T-cell (primary cell): ENCODE data around the gene COL15A1. TPM values are rescaled to one million over a fixed set of nuclear protein-coding genes. Genes with fewer than 3 reads are reported as not detected.
A peak's percentile ranks its signal among the peaks of the same experiment; 100 is the strongest.

ENCODE experiments used
- ATAC-seq, 4 experiments: fragments of 200-7000 bp in 3 of 4; fragments of 150-1000 bp in 1 of 4; cut with Tn5 transposase; replicated peaks in 1 of 4; 1 replicate in 3 of 4; 2 replicates in 1 of 4; pipeline ENCODE4 v1.10.0; 2021; ENCODE audit warnings: moderate library complexity in 3 of 4, mild to moderate bottlenecking in 2 of 4, moderate number of reproducible peaks in 1 of 4
- CTCF ChIA-PET, 2 donors: fragments of 300-600 bp; sonication (Branson Sonifier 250); formaldehyde crosslinking; loops; one replicate each; lab custom pipeline; 2022; ENCODE audit warnings: antibody characterized with exemption in 2 of 2; lab: Charles Lee
- POLR2A ChIA-PET, 2 donors: fragments of 300-600 bp; sonication (Branson Sonifier 250); formaldehyde crosslinking; loops; one replicate each; lab custom pipeline; 2022; ENCODE audit warnings: antibody characterized with exemption in 2 of 2; lab: Charles Lee
- DNase-seq, 35 experiments: peaks; one replicate each; pipeline versions ENCODE4 v3.0.0 to v3.0.0-alpha.2; 2013 to 2023
- H3K27ac ChIP-seq: one replicate; pipeline ENCODE4 v1.5.1; 2013; ENCODE audit warnings: low read length
- H3K27me3 ChIP-seq, 2 experiments: replicated peaks in 1 of 2; 1 replicate in 1 of 2; 2 replicates in 1 of 2; pipeline versions ENCODE4 v1.6.1 to v1.7.0; 2013; ENCODE audit warnings: low read length in 1 of 2, mixed read lengths in 1 of 2; ENCODE audit not compliant: control insufficient read depth in 2 of 2, insufficient read depth in 2 of 2; ENCODE audit errors: extremely low read depth in 1 of 2
- H3K36me3 ChIP-seq, 2 donors: 1 replicate in 1 of 2; 2 replicates in 1 of 2; pipeline versions ENCODE4 v1.6.1 to v1.7.0; 2013; ENCODE audit warnings: low read length in 1 of 2; ENCODE audit not compliant: control insufficient read depth in 2 of 2, insufficient read depth in 1 of 2; ENCODE audit errors: extremely low read depth in 1 of 2
- H3K4me1 ChIP-seq, 2 experiments: 1 replicate in 1 of 2; 2 replicates in 1 of 2; pipeline versions ENCODE4 v1.6.1 to v1.7.0; 2013; ENCODE audit warnings: low read length in 2 of 2, mixed read lengths in 1 of 2; ENCODE audit not compliant: insufficient read depth in 2 of 2, control insufficient read depth in 1 of 2; ENCODE audit errors: extremely low read depth in 1 of 2
- H3K4me3 ChIP-seq, 2 donors: 1 replicate in 1 of 2; 2 replicates in 1 of 2; pipeline versions ENCODE4 v1.5.1 to v1.7.0; 2013; ENCODE audit warnings: mild to moderate bottlenecking in 2 of 2, low read length in 1 of 2, moderate library complexity in 1 of 2; ENCODE audit not compliant: control insufficient read depth in 1 of 2; ENCODE audit errors: extremely low read depth in 1 of 2
- H3K9me3 ChIP-seq: 2 replicates; pipeline ENCODE4 v1.7.0; 2013
- H3K27ac Mint-ChIP-seq, 2 donors: one replicate each; pipeline ENCODE4 v1.8.0; 2020 to 2021; ENCODE audit warnings: mild to moderate bottlenecking in 2 of 2, mixed read lengths in 2 of 2
- H3K27me3 Mint-ChIP-seq, 2 donors: one replicate each; pipeline ENCODE4 v1.8.0; 2021 to 2022; ENCODE audit warnings: mixed read lengths in 2 of 2
- H3K36me3 Mint-ChIP-seq: one replicate; pipeline ENCODE4 v1.8.0; 2021; ENCODE audit warnings: mixed read lengths
- H3K4me1 Mint-ChIP-seq, 3 donors: one replicate each; pipeline ENCODE4 v1.8.0; 2020 to 2022; ENCODE audit warnings: mixed read lengths in 3 of 3, mild to moderate bottlenecking in 1 of 3
- H3K4me3 Mint-ChIP-seq, 3 donors: one replicate each; pipeline ENCODE4 v1.8.0; 2020 to 2022; ENCODE audit warnings: mild to moderate bottlenecking in 3 of 3, mixed read lengths in 3 of 3, moderate library complexity in 3 of 3
- H3K9me3 Mint-ChIP-seq, 3 donors: one replicate each; pipeline ENCODE4 v1.8.0; 2020 to 2022; ENCODE audit warnings: mixed read lengths in 3 of 3
- WGBS: methylation state at CpG from one replicate; pipeline ENCODE4 v1.1.5; 2013; ENCODE audit warnings: missing lambda C conversion rate; ENCODE audit not compliant: insufficient coverage; 5-methylcytosine and 5-hydroxymethylcytosine counted together
- total RNA-seq, 35 experiments: library from RNA in 6 of 35; stranded (reverse) in 6 of 35; fragments of 120-200 nt in 1 of 35; gene quantifications; one replicate each; pipeline versions ENCODE4 v1.2.1 to v1.2.4 and lab custom pipeline; 2013 to 2026

COL15A1 gene
- total RNA-seq, 5 donors from 2014 or later (not counting 1 experiment from before 2014, with no cell fraction given): 0.15 to 0.20 (median 0.19) TPM; not detected in 2

DNA sequence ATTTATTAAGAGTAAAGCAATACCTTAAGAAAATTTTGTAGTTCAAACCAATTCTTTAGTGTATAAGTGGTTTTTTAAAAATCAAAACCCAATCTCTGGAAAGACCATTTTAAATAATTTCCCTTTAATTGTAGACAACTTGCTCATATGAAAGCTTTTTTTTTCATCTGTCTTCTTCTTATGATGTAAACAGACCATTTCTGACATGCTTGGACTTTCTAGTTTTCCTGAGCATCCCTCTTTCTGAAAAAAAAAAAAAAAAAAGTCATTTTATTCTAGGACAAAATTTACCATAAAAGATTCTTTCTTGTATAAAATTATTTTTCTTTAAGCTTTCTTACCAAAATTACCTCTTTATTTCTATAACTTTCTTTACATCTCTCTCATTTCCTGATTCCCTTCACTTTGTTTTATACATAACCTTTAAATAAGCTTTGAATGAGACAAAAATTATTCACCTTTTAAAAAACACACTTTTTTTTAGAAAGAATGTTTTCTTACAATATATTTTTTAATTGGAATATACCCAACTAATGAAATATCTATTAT, 67.5 kb downstream of the COL15A1 start:
- Histone ChIP-seq H3K27me3 (no peaks in the 10 kb centered on the region), H3K27ac (no peak overlapping the region), H3K4me3 (no peak overlapping the region), H3K4me1 (peaks cover 15 to 19% of the 10 kb centered on the region in 2 experiments), H3K9me3 (no peaks in the 10 kb centered on the region), H3K36me3 (no peaks in the 10 kb centered on the region)
- Mint-ChIP-seq H3K27ac (no peak overlapping the region), H3K36me3 (peaks cover 4% of the 10 kb centered on the region), H3K4me3 (no peak overlapping the region), H3K27me3 (no peaks in the 10 kb centered on the region), H3K4me1 (peaks cover 19 to 26% (median 25%) of the 10 kb centered on the region in 3 donors), H3K9me3 (peaks cover 2 to 13% (median 4%) of the 10 kb centered on the region in 3 donors)
- ATAC-seq (no peak), DNase-seq (no peak)
- ChIA-PET POLR2A (interaction anchor here (0.6 to 0.7 kb wide), 4 partner anchors 15 to 1036 kb away, joined by 3 to 11 read pairs (median 6); no protein-coding TSS in a partner anchor), CTCF (interaction anchor here (0.6 to 1.4 kb wide), 9 partner anchors 8 to 1326 kb away, joined by 3 to 8 read pairs (median 4); no protein-coding TSS in a partner anchor)

DNA sequence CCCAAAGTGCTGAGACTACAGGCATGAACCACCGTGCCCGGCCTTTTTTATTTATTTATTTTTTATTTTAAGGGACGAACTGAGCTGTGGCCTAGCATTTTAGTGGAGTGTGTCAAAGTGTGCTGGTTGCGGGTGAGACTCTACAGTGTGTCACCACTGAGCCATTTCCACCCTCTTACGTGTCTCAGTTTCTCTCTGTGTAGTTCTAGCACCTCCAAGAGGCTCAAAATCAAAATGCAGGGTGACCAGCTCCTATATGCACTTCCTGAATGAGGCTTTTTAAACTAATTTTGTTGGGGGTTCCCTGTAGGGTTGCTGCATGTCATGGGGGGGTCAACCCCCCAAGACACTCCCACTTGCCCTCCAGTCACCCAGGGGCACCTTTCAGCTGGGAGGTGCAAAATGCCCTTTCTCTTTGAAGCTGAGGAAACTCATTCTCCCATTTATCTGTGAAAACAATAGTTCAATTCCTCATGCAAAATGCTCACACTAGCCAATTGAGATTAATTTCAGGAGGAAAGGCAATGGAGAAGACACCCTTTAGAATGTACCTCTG, 69.3 kb downstream of the COL15A1 start:
- ChIA-PET POLR2A (interaction anchor here in 1 of 2 donors (0.6 to 0.7 kb wide), 2 partner anchors 120 to 126 kb away, joined by 3 to 4 read pairs; no protein-coding TSS in a partner anchor), CTCF (interaction anchor here (0.6 to 2.7 kb wide), 9 partner anchors 13 to 902 kb away, joined by 3 to 13 read pairs (median 4); no protein-coding TSS in a partner anchor)
- DNase-seq (peak in 7 of 35 experiments; percentile 5 to 42 (median 10)), ATAC-seq (peak in 2 of 4 experiments; percentile 36 to 48)
- WGBS: 100% methylated on average over 1 of the region's 5 CpGs
- Mint-ChIP-seq H3K4me3 (peak overlapping the region in 2 of 3 donors; percentile 44 to 55), H3K36me3 (peaks cover 4% of the 10 kb centered on the region), H3K27me3 (no peaks in the 10 kb centered on the region), H3K9me3 (peaks cover 2 to 13% (median 4%) of the 10 kb centered on the region in 3 donors), H3K4me1 (peaks cover 19 to 27% (median 27%) of the 10 kb centered on the region in 3 donors), H3K27ac (peak overlapping the region; percentile 91 to 94)
- H3K36me3 ChIP-seq: no peaks in the 10 kb centered on the region
- H3K27me3 ChIP-seq: no peaks in the 10 kb centered on the region
- no peaks in the 10 kb centered on the region for H3K9me3 ChIP-seq
- no peak overlapping the region for H3K4me3 ChIP-seq
- H3K27ac ChIP-seq: peak overlapping the region; percentile 77
- peaks cover 15 to 19% of the 10 kb centered on the region in 2 experiments for H3K4me1 ChIP-seq

- H3K4me1 ChIP-seq: peaks cover 15 to 19% of the 10 kb centered on the region in 2 experiments
- no peaks in the 10 kb centered on the region for H3K36me3 ChIP-seq
- ATAC-seq: peak; percentile 72 to 91 (median 85)
- DNase-seq: peak in 16 of 35 experiments; percentile 11 to 40 (median 24)
- peak overlapping the region; percentile 77 for H3K27ac ChIP-seq
- peak overlapping the region; percentile 91 to 94 for H3K27ac Mint-ChIP-seq
- no peaks in the 10 kb centered on the region for H3K27me3 ChIP-seq
- ChIA-PET POLR2A (interaction anchor here in 1 of 2 donors (0.5 to 0.7 kb wide), 5 partner anchors 14 to 125 kb away, joined by 3 to 5 read pairs (median 4); no protein-coding TSS in a partner anchor), CTCF (interaction anchor here (0.6 to 2.7 kb wide), 10 partner anchors 13 to 1571 kb away, joined by 3 to 13 read pairs (median 4); no protein-coding TSS in a partner anchor)
- peaks cover 2 to 13% (median 4%) of the 10 kb centered on the region in 3 donors for H3K9me3 Mint-ChIP-seq
- 0% methylated on average over 3 of the region's 4 CpGs for whole genome bisulfite sequencing
- peaks cover 4% of the 10 kb centered on the region for H3K36me3 Mint-ChIP-seq
- no peaks in the 10 kb centered on the region for H3K9me3 ChIP-seq
- H3K4me3 ChIP-seq: no peak overlapping the region
- H3K4me1 Mint-ChIP-seq: peaks cover 19 to 27% (median 27%) of the 10 kb centered on the region in 3 donors
- no peaks in the 10 kb centered on the region for H3K27me3 Mint-ChIP-seq
- peak overlapping the region; percentile 44 to 59 (median 55) for H3K4me3 Mint-ChIP-seq
Measured at GRCh38 chr9:99013550-99013949, 69.8 kb downstream of the COL15A1 start.

- Histone ChIP-seq H3K4me1 (peaks cover 15 to 24% of the 10 kb centered on the region in 2 experiments), H3K36me3 (no peaks in the 10 kb centered on the region), H3K4me3 (no peak overlapping the region), H3K27ac (no peak overlapping the region), H3K27me3 (no peaks in the 10 kb centered on the region), H3K9me3 (no peaks in the 10 kb centered on the region)
- ATAC-seq (no peak), DNase-seq (no peak)
- peak overlapping the region; percentile 46 to 55 for H3K27ac Mint-ChIP-seq
- peaks cover 19 to 31% (median 27%) of the 10 kb centered on the region in 3 donors for H3K4me1 Mint-ChIP-seq
- WGBS: 96% methylated on average over 3 of the region's 3 CpGs
- POLR2A ChIA-PET: no interaction called here
- CTCF ChIA-PET: no interaction called here
- no peak overlapping the region for H3K4me3 Mint-ChIP-seq
- H3K27me3 Mint-ChIP-seq: no peaks in the 10 kb centered on the region
- peaks cover 0 to 7% (median 2%) of the 10 kb centered on the region in 3 donors for H3K9me3 Mint-ChIP-seq
- no peaks in the 10 kb centered on the region for H3K36me3 Mint-ChIP-seq
Measured at GRCh38 chr9:99015448-99015847, 71.7 kb downstream of the COL15A1 start.

DNA sequence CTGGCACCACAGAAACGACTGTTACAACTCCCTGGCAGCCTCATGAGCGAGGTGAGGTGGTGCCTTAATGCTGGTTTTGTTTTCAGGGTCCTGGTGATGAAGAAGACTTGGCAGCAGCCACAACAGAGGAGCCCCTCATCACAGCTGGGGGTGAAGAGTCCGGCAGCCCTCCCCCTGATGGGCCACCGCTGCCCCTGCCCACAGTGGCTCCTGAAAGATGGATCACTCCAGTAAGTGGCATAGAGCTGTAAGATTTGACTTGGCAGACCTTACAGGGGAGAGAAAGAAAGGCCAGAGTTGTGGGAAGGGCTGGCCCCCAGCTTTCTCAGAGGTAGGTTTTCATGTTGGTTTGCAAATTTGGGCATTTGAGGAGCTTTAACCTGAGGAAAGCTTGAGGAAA, 72.2 kb downstream of the COL15A1 start:
- Mint-ChIP-seq H3K27ac (peak overlapping the region; percentile 46 to 55), H3K4me3 (no peak overlapping the region), H3K4me1 (peaks cover 19 to 31% (median 27%) of the 10 kb centered on the region in 3 donors), H3K9me3 (peaks cover 0 to 5% (median 0%) of the 10 kb centered on the region in 3 donors), H3K36me3 (no peaks in the 10 kb centered on the region), H3K27me3 (no peaks in the 10 kb centered on the region)
- 50% methylated on average over 2 of the region's 4 CpGs for WGBS
- Histone ChIP-seq H3K27ac (no peak overlapping the region), H3K4me3 (no peak overlapping the region), H3K9me3 (no peaks in the 10 kb centered on the region), H3K36me3 (no peaks in the 10 kb centered on the region), H3K4me1 (peaks cover 15 to 24% of the 10 kb centered on the region in 2 experiments), H3K27me3 (no peaks in the 10 kb centered on the region)
- no peak for DNase-seq
- POLR2A ChIA-PET: no interaction called here
- CTCF ChIA-PET: no interaction called here
- ATAC-seq: no peak

DNA sequence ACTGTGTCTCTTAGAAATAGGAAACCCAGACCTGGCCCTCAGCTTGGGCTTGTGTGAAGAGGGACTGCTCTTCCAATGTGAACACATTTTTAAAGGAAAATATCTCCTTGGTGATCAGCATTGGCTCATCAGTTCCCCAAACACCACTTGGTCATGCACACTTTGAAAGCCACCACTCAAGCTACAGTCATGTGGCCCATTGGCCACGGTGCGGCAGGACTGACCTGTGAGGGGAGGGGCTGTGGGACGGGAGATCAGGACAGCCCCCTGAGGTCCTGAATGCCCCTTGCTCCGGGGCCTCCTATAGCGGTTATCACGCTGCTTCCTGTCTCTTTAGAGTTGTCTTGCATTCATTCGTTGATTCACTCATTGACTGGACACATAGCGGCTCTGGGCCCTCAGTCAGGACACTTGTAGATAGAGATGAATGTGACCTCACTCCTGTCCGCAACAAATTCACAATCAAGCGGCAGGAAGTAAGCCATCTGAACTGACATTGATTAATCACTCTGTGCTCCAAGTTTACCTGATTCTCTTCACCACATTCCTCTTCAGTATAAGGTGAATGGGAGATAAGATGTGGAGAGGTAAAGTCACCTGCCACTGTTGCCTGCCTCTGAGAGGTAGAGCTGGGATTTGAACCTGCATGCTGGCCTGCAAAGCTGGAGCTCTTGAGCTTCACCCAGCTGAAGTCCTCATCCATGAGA, 73.1 kb downstream of the COL15A1 start:
- Histone ChIP-seq H3K4me3 (no peak overlapping the region), H3K9me3 (no peaks in the 10 kb centered on the region), H3K36me3 (no peaks in the 10 kb centered on the region), H3K4me1 (peaks cover 15 to 24% of the 10 kb centered on the region in 2 experiments), H3K27me3 (no peaks in the 10 kb centered on the region), H3K27ac (no peak overlapping the region)
- no peak for ATAC-seq
- Mint-ChIP-seq H3K4me3 (no peak overlapping the region), H3K27me3 (no peaks in the 10 kb centered on the region), H3K27ac (no peak overlapping the region), H3K36me3 (no peaks in the 10 kb centered on the region), H3K4me1 (peaks cover 19 to 31% (median 27%) of the 10 kb centered on the region in 3 donors), H3K9me3 (peaks cover 0 to 3% (median 0%) of the 10 kb centered on the region in 3 donors)
- DNase-seq: no peak
- ChIA-PET CTCF (no interaction called here), POLR2A (no interaction called here)
- 87% methylated on average over 6 of the region's 10 CpGs for WGBS
